Measurements from ENCODE around the gene IKZF2.

The IKZF2 gene

DNA sequence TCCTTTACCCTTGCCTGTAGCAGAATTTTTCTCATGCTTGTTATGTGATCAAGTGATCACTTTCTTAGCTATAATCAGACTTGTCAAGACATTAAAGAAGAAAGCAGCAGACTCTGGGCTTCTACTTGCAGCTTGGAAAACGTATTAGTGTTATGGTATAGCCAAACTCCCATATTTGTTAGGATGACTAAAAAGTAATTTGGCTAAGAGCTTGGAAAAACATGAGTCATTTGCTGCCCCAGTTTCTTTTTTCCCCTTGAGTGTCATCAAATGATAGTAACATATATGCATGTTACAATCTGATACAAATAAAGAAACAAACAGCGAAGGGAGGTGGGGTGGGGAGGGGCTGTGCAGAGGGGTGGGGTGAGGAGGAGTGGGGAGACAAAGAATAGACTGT, 155.5 kb downstream of the IKZF2 start:
- no peak for DNase-seq

- no peak for DNase-seq
Observed at GRCh38 chr2:212994976-212995375, 156.4 kb downstream of the IKZF2 start.

DNA sequence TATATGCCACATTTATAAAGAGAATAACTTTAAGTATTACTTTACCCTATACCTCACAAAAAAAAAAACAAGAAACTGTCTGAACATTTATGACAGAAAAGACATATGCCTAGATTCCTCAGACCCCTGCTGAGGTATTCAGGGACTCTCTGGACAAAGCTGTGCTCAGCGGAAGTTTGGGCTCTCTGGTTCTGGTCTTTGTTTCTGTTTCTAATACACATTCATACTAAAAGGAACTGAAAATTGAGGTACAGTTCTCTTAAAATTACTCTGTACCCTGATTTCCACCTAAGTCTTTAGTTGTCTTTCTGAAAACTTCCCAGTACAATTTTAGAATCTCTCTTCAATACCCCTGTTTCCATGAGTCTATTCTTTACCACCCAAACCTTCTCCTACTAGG, 160.3 kb downstream of the IKZF2 start:
- no peak for DNase-seq

DNA sequence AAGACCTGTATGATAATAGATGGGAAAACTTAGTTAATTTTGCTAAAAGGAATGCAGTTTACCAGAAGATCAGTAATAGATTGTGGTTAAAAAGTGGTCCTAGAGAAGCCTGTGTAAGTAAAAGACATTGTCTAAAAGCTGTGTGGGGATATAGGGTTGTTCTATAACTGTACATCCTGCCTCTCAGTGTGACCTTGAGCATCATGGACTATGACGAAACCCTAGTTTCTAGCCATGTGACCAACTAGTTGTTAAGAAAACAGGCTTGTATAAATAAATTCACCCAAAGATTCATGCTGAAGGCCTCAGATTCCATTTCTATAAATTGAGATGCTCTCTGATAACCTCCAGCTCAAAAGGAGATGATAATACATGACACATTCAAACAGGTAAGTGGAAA, 160.7 kb downstream of the IKZF2 start:
- DNase-seq: no peak

DNA sequence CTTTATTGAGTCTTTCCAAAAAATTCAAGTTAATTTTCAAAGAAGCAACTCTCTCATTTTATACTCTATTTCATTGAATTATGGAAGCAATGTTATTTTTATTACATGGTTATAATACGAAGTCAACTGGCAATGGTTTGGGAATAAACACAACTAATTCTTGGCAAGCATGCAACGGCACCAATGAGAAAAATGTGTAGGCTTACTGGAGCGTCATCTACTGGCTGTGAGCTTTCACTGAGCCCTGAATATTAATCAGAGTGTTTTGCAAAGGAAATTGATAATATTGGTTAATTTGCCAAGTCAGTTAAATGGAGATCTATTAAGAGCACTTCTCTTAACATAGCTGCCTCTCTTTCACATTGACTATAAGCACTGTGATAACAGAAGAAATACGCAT, 163.9 kb downstream of the IKZF2 start:
- no peak for DNase-seq

GRCh38 chr2:212984129-212984528, 167.3 kb downstream of the IKZF2 start:
- DNase-seq: no peak

DNA sequence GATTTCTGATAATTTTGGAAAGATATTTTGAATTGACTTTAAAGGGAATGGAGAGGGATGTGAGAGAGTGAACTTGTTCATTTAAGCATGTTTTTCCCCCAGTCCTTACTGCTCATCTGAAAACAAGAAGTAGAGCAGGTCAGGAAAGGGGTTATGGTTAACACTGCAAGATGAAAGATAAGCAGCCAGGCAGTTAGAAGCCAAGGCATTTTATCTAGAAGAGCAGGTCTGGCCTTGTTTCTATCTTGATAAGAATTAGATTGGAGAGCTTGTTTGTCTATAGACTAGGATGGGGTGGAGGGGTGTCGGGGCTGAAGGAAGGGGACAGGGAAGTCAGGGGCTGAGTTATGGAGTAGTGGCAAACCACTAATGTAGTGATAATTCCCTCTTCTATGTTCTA, 171.6 kb downstream of the IKZF2 start:
- DNase-seq: no peak

DNA sequence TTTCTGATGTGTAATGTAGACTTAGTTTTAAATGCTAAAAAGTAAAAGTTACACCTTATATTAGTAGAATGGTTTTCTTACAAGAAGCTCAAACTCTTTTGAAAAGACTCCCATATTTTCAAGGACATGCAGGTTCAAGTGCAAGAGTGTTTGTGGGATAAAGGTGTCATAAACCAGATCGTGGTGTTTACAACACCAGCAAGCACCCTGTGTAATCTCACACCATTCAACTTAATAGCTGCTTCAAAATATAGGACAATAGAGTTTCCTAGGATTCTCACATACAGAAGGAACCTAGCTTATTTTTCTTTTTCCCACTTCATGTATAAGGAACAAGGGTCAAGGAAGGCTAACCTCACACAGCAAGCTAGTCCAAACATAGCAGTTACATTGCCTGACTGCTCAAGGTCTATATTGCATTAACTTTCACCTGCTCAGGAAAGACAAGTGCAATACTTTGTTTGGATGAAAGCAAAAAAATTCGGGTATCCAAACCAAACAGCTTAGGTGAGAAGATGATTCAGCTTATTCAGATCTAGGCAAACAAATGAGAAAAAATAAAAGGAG, 172.3 kb downstream of the IKZF2 start:
- DNase-seq: no peak

- peak; percentile 26 to 50 (median 35) for DNase-seq
Observed at GRCh38 chr2:212977152-212977551, 174.3 kb downstream of the IKZF2 start.

DNA sequence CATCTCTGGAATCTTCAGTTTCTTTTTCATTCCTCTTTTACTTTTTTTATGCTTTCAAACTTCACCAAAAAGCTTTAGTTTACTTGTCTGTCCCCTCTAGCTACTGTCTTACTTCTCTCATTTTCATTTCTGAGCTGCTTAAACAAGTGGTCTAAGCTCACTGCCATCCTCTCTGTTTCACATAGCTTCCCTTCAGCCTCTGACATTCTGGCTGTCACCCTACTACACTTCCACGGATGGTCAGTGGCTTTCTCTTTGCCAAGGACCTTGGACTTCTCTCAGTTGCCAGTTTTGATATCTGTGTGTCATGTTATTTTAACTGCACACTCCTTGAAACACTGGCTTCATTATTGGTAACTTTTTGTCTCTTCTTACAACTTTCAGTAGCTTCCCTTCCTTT, 176.1 kb downstream of the IKZF2 start:
- DNase-seq: no peak

DNA sequence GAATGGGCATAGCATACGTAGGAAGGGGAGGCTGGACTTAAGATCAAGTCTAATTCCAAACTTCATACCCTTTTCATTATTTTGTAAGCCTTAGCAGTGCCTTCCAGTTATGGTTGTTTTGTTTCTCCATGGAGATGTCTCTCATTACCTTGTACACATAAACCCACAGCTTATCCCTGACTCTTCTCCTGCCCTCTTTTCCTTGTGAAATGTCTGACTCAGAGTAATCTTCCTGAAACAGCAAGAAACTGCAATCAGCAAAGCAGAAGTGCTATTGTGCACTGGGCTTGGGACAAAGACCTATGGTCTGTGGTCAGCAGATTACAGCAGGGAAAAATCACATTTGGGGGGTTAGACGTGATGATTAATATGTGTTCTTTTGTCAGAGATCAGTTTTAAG, 176.7 kb downstream of the IKZF2 start:
- peak; percentile 63 to 73 (median 68) for DNase-seq

GRCh38 chr2:212973347-212973746, 178.1 kb downstream of the IKZF2 start:
- no peak for DNase-seq

- no peak for DNase-seq
Observed at GRCh38 chr2:212970132-212970531, 181.3 kb downstream of the IKZF2 start.

DNA sequence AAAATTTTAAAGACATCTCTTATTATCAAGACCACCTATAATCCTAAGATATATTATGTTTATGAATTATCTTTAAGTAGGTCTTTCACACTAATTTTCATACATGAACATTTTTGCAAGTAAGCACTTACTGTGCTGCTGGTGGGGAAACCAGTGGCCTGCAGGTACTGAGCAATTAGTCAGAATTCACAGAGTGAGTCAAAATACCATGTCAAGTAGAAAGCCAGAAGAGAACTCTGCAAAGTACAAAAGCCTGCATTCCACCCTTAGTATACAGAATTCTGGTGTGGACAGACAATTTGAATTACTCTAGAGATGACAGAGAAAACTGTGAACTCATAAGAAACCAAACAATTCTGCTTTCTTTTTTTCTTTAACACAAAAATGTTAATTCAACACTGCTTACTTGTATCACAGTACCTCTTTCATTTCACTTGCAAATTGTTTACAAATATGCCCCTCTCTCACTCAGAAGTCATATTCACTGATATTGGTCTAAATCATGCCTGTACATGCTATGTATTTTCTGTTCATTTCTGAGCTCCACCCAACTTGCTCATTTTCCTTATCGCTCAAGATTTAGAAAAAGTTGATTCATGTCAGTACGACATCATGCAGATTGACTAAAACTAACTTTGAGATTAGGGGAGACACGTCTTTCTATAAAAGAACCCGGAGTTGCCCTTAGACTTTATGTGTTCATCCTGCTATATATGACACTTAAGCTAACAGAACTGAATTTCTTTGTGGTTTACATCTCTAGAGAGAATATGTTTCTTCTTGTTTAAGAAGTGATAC, 182.9 kb downstream of the IKZF2 start:
- no peak for DNase-seq

- DNase-seq: no peak
Observed at GRCh38 chr2:212966884-212967283, 184.5 kb downstream of the IKZF2 start.

GRCh38 chr2:212962691-212963090, 188.7 kb downstream of the IKZF2 start:
- no peak for DNase-seq

DNA sequence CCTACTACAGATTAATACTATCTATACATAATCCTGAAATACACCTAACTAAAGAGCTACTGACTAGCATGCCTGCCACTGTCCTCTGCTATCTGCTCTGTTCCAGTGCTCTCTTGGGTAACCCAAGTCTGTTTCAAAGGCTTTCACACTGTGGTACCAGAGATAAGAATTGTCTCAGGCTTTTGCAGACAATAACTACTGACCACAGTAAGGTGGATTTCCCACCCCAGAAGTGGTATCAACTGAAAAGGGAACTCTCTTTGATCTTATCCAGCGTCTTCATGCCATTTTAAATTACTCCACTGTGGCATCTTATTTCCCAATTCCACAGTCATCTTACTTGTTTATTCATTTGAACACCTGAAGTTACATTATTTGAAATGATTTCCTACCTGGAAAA, 190.2 kb downstream of the IKZF2 start:
- no peak for DNase-seq

- DNase-seq: no peak
Observed at GRCh38 chr2:212960336-212960735, 191.1 kb downstream of the IKZF2 start.

DNA sequence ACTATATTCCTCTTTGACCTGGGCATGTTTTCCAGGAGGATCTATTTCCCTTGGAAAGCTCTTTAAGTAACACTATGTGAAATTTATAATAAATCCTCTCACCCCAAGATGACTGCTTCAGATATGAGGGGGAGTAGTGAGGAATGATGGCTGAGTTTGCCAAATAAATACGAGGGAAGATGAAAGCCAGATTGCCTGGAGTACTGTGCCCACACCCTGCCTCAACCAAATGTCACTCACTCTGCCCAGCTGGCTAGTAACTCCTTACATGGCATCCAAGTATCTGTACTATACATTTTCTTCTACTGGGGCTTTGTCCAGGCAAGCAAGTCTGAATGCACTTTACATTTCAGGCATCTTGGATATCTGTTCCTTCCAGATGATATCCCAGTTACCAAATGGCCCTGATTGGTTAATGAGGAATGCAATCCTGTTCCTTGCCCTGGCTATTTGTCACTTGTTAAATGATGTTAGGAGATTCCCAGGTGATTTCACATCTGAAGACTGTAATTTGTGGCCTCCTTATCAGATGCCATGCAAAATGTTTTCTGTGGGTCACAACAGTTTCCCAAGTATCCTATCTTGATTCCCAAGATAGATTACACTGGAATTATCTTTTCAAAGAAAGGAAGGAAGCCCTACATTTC, 191.8 kb downstream of the IKZF2 start:
- no peak for DNase-seq

- DNase-seq: peak; percentile 31 to 57 (median 33)
Observed at GRCh38 chr2:212958757-212959295, 192.6 kb downstream of the IKZF2 start.

- no peak for DNase-seq
Observed at GRCh38 chr2:212958133-212958532, 193.3 kb downstream of the IKZF2 start.

DNA sequence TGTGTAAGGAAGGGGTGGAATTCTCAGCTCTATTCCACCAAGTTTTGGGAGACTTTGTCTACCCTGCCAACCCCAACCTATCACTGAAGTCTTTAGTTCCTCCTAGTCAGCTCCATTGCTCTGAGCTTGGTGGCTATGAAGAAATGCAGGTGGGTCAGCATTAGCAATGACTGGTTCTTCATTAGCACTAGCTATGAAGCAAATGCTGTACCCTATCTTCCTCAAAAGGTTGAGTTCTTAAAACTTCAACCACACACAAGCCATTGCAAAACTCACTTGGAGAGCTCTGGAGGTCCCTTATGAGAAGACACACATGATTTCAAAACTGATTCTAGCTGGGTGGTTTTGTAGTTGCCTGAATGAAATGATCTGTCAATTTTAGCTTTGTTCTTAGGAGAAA, 193.8 kb downstream of the IKZF2 start:
- DNase-seq: peak in 2 of 3 donors; percentile 11 to 26

DNA sequence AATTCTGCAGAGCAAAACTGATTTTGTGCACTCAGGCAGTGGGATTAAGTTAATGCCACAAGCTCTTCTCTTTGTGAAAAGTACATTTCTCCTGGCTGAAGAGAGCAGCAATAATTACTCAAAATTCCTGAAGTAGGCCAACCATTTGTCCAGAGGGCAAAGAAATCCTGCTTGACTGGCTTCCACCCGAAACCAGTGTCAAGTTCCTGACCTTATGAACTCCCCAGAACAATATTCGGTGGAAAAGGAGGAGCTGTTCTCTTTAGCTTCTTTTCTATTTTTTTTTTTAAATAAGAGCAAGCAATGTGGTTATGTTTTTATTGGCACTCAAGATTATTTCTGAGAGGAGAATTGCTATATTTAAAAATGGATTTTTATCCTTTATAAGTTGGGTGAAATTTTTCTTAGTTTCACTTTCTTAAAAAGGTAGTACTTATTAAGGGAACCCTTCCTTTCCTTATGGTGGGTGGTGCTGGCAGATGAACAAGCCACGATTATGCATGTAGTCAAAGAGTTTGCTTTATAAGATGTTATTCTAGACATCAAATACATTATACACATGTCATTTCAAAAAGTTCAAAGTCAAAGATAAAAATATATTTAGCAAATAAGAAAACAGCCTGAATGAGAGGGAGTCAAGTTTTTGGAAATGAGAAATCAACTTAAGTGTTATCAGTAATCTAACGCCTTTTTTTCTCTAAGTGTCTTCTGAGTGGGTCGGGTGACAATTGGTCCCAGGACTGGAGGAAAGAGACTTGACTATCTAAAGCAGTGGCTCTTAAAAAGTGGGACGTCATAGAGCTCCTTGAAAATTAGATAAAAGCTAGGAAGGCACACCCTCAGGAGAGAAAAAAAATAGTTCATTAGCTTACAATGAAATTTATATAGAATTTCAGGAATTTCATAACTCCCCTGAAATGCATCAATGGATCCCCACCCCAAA, 194.5 kb downstream of the IKZF2 start:
- DNase-seq: no peak

Data from suppressor macrophage treated with lipopolysaccharide for 1 hour (primary cell).